HepG2 (cell line): ENCODE results near the gene S100Z. TPM values are rescaled to one million over a fixed set of nuclear protein-coding genes. Genes with fewer than 3 reads are reported as not detected.

Source experiments
- ATAC-seq: fragments of 200-7000 bp; cut with Tn5 transposase; 3 replicates; pipeline ENCODE4 v1.9.1; 2020; ENCODE audit warnings: mild to moderate bottlenecking, moderate library complexity
- BruUV-seq: library from RNA; stranded (reverse); fragments of 400-500 nt; replicated peaks from 2 replicates; lab custom pipeline; 2021; lab: Mats Ljungman, UMichigan
- CTCF ChIA-PET: fragments of 300-600 bp; formaldehyde crosslinking; extraction: SDS; loops from one replicate; lab custom pipeline; 2021; ENCODE audit warnings: low total read pairs, inconsistent platforms, low intra/inter-chr PET ratio; lab: Yijun Ruan, JAX
- POLR2A ChIA-PET: fragments of 350-600 bp; sonication (Branson Sonifier 250); formaldehyde crosslinking; loops from one replicate; lab custom pipeline; 2020; ENCODE audit warnings: antibody characterized with exemption, inconsistent platforms; lab: Yijun Ruan, JAX
- DNase-seq: peaks from one replicate; pipeline ENCODE4 v3.0.0-alpha.2; 2015; ENCODE audit warnings: low spot score
- FAIRE-seq: peaks from 3 replicates; lab custom pipeline; 2011; peaks lifted over from hg19 to GRCh38; lab: Jason Lieb, UNC
- H2AFZ ChIP-seq: one replicate; pipeline ENCODE4 v1.6.1; 2011; ENCODE audit warnings: low read length, inconsistent platforms
- H3K27ac ChIP-seq: fragments of 300-600 bp; 3 replicates; pipeline ENCODE4 v1.8.0; 2011; ENCODE audit warnings: mixed run types, mild to moderate bottlenecking, mixed read lengths, low read length, inconsistent platforms; ENCODE audit not compliant: insufficient read depth; ENCODE audit errors: extremely low read length
- H3K27me3 ChIP-seq, 2 experiments: fragments of 200-600 bp in 1 of 2; 2 replicates in 1 of 2; 3 replicates in 1 of 2; pipeline versions ENCODE4 v1.6.0 to v1.8.0; 2011; ENCODE audit warnings: low read length in 2 of 2, mild to moderate bottlenecking in 2 of 2, moderate library complexity in 2 of 2, inconsistent platforms in 1 of 2; ENCODE audit not compliant: insufficient read depth in 2 of 2, control insufficient read depth in 1 of 2
- H3K36me3 ChIP-seq, 2 experiments: fragments of 200-600 bp in 1 of 2; replicated peaks in 1 of 2; 2 replicates in 1 of 2; 3 replicates in 1 of 2; pipeline versions ENCODE4 v1.5.1 to v1.8.0; 2011; ENCODE audit warnings: low read length in 2 of 2, inconsistent platforms in 1 of 2; ENCODE audit not compliant: insufficient read depth in 2 of 2, control insufficient read depth in 1 of 2
- H3K4me1 ChIP-seq: 2 replicates; pipeline ENCODE4 v1.5.1; 2012; ENCODE audit warnings: low read length, inconsistent platforms; ENCODE audit not compliant: insufficient read depth
- H3K4me2 ChIP-seq: 2 replicates; pipeline ENCODE4 v1.6.0; 2011; ENCODE audit warnings: low read depth, low read length, inconsistent platforms
- H3K4me3 ChIP-seq, 3 experiments: fragments of 200-600 bp in 1 of 3; sonication (generic), shearing (Covaris generic) in 1 of 3; replicated peaks in 1 of 3; 2 replicates each; pipeline ENCODE4 v1.5.1; 2011 to 2016; ENCODE audit warnings: low read length in 3 of 3, inconsistent platforms in 2 of 3, low read depth in 2 of 3, mild to moderate bottlenecking in 2 of 3, control low read depth in 1 of 3, mixed read lengths in 1 of 3; ENCODE audit not compliant: insufficient read depth in 1 of 3
- H3K79me2 ChIP-seq: one replicate; pipeline ENCODE4 v1.6.1; 2011; ENCODE audit warnings: low read length, inconsistent platforms; ENCODE audit not compliant: insufficient read depth
- H3K9ac ChIP-seq: 2 replicates; pipeline ENCODE4 v1.6.0; 2011; ENCODE audit warnings: mild to moderate bottlenecking, low read depth, low read length, inconsistent platforms; ENCODE audit not compliant: insufficient read depth
- H3K9me3 ChIP-seq: 2 replicates; pipeline ENCODE4 v1.5.1; 2012; ENCODE audit warnings: mild to moderate bottlenecking, low read length
- H4K20me1 ChIP-seq: 2 replicates; pipeline ENCODE4 v1.6.0; 2011; ENCODE audit warnings: inconsistent platforms, mild to moderate bottlenecking, low read length, moderate library complexity; ENCODE audit not compliant: insufficient read depth
- CREM ChIP-seq, 2 experiments: sonication (generic) in 1 of 2; formaldehyde crosslinking in 1 of 2; IDR thresholded peaks; 2 replicates each; pipeline versions ENCODE4 v1.4.0 to v1.6.1; 2016 to 2020; ENCODE audit warnings: antibody characterized with exemption in 1 of 2, mild to moderate bottlenecking in 1 of 2, missing genetic modification reagents in 1 of 2
- FOXP4 ChIP-seq: sonication (generic); formaldehyde crosslinking; IDR thresholded peaks from 2 replicates; pipeline ENCODE4 v1.4.0; 2020; ENCODE audit warnings: missing genetic modification reagents
- HIC2 ChIP-seq: sonication (generic); formaldehyde crosslinking; IDR thresholded peaks from 2 replicates; pipeline ENCODE4 v1.9.0; 2022; ENCODE audit warnings: low read depth, missing genetic modification reagents
- ISL2 ChIP-seq: sonication (generic); formaldehyde crosslinking; IDR thresholded peaks from 2 replicates; pipeline ENCODE4 v1.5.0; 2020; ENCODE audit warnings: missing genetic modification reagents
- MIXL1 ChIP-seq: IDR thresholded peaks from 2 replicates; pipeline ENCODE4 v1.6.1; 2016
- PATZ1 ChIP-seq: sonication (generic); formaldehyde crosslinking; IDR thresholded peaks from 2 replicates; pipeline ENCODE4 v1.4.0; 2020; ENCODE audit warnings: missing genetic modification reagents
- PCBP2 ChIP-seq: fragments of 200-400 bp; formaldehyde crosslinking; optimal IDR thresholded peaks from 2 replicates; pipeline ENCODE3; 2018; ENCODE audit warnings: low read length, low read depth; ENCODE audit not compliant: poor library complexity, severe bottlenecking
- SNAI1 ChIP-seq: sonication (generic); formaldehyde crosslinking; IDR thresholded peaks from 2 replicates; pipeline ENCODE4 v1.5.0; 2020; ENCODE audit warnings: mild to moderate bottlenecking, missing genetic modification reagents, borderline replicate concordance
- SRSF1 ChIP-seq: fragments of 200-400 bp; formaldehyde crosslinking; optimal IDR thresholded peaks from 2 replicates; pipeline ENCODE3; 2017; ENCODE audit warnings: mild to moderate bottlenecking, low read depth, low read length, moderate library complexity
- TGIF2 ChIP-seq: IDR thresholded peaks from 2 replicates; pipeline ENCODE4 v1.6.1; 2016; ENCODE audit warnings: control low read depth, missing compliant biosample characterization
- WIZ ChIP-seq: sonication (generic); formaldehyde crosslinking; IDR thresholded peaks from 2 replicates; pipeline ENCODE4 v1.5.1; 2020; ENCODE audit warnings: mild to moderate bottlenecking, missing genetic modification reagents
- ZBTB7A ChIP-seq: sonication (generic); formaldehyde crosslinking; IDR thresholded peaks from 2 replicates; pipeline ENCODE4 v1.8.0; 2022; ENCODE audit warnings: mild to moderate bottlenecking, missing genetic modification reagents
- ZNF136 ChIP-seq: sonication (generic); formaldehyde crosslinking; IDR thresholded peaks from 2 replicates; pipeline ENCODE4 v1.8.1; 2022; ENCODE audit warnings: low read depth, mild to moderate bottlenecking, moderate library complexity, missing genetic modification reagents
- ZNF20 ChIP-seq: sonication (generic); formaldehyde crosslinking; IDR thresholded peaks from 2 replicates; pipeline ENCODE4 v1.4.0; 2020; ENCODE audit warnings: mild to moderate bottlenecking, moderate library complexity, missing genetic modification reagents
- ZNF253 ChIP-seq: sonication (generic); formaldehyde crosslinking; IDR thresholded peaks from 2 replicates; pipeline ENCODE4 v1.8.0; 2022; ENCODE audit warnings: mild to moderate bottlenecking, missing genetic modification reagents, borderline replicate concordance
- ZNF558 ChIP-seq: sonication (generic); formaldehyde crosslinking; IDR thresholded peaks from 2 replicates; pipeline ENCODE4 v1.9.0; 2022; ENCODE audit warnings: mild to moderate bottlenecking, missing genetic modification reagents, borderline replicate concordance
- ZNF720 ChIP-seq: sonication (generic); formaldehyde crosslinking; IDR thresholded peaks from 2 replicates; pipeline ENCODE4 v1.4.0; 2020; ENCODE audit warnings: missing genetic modification reagents
- ZNF83 ChIP-seq: sonication (generic); formaldehyde crosslinking; IDR thresholded peaks from 2 replicates; pipeline ENCODE4 v1.4.0; 2020; ENCODE audit warnings: missing genetic modification reagents, mild to moderate bottlenecking, borderline replicate concordance
- WGBS: methylation state at CpG from one replicate; pipeline ENCODE4 v1.1.6; 2017; ENCODE audit warnings: low lambda C conversion rate; 5-methylcytosine and 5-hydroxymethylcytosine counted together
- in situ Hi-C: cut with HindIII; loops from 2 replicates; pipeline ENCODE4 v1.10.0; 2017; ENCODE audit warnings: low pct_unique_long_range_greater_than_20kb; ENCODE audit not compliant: extremely low pct_ligation_motif_present
- intact Hi-C: fragments of 100-400 bp; cut with micrococcal nuclease; formaldehyde crosslinking; loops from one replicate; pipeline ENCODE4 v1.10.0; 2022; ENCODE audit not compliant: unreplicated experiment
- polyA plus RNA-seq, 8 experiments: library from polyadenylated mRNA; depleted of rRNA in 3 of 8; stranded (reverse) in 7 of 8; unstranded in 1 of 8; fragments of >200 nt; fragmentation: Illumina TruSeq in 4 of 8; extraction: Trizol in 4 of 8; gene quantifications; 2 replicates each; pipeline versions ENCODE4 v1.2.1 to v1.2.3, GENCODE V29; 2011 to 2016; ENCODE audit warnings: low read depth in 4 of 8, missing spikeins in 1 of 8, mixed read lengths in 1 of 8; ENCODE audit not compliant: insufficient read depth in 1 of 8
- total RNA-seq, 5 experiments: library from RNA; depleted of rRNA; stranded (reverse); fragments of >200 nt; fragmentation: Illumina TruSeq; extraction: Trizol; gene quantifications; 2 replicates each; pipeline ENCODE4 v1.2.3, GENCODE V29; 2016; ENCODE audit warnings: low read depth in 1 of 5

The S100Z gene
- total and polyA plus RNA-seq, 2 of the 13 experiments (the other 11 are each of a cell fraction or from before 2014, with no cell fraction given), result 0.22 TPM; not detected in 1

- TF ChIP-seq FOXP4 (CRISPR knock-in tag), result peak; percentile 35; the same call in 1 of the 2 replicates
- peak; percentile 47; the same call in 1 of the 2 replicates for TF ChIP-seq CREM (IDR thresholded peaks at IDR 0.05)
- no peak for TF ChIP-seq CREM (CRISPR knock-in tag; IDR thresholded peaks at IDR 0.05)
- no peak for TF ChIP-seq ZNF558 (CRISPR knock-in tag)
Observed at GRCh38 chr5:76805821-76806505, 43.9 kb upstream of the S100Z start (continued).

GRCh38 chr5:76807296-76807695 is 42.5 kb upstream of the S100Z start:
- Histone ChIP-seq H3K9ac (no peak overlapping the region), H2AFZ (no peak overlapping the region), H3K27ac (no peak overlapping the region), H3K27me3 (peaks cover 2 to 4% of the 10 kb centered on the region in 2 experiments; a peak in 1 of 5 replicates), H3K4me2 (no peak overlapping the region), H3K9me3 (no peaks in the 10 kb centered on the region), H3K36me3 (no peaks in the 10 kb centered on the region), H4K20me1 (no peaks in the 10 kb centered on the region), H3K4me1 (peaks cover 29% of the 10 kb centered on the region), H3K79me2 (no peaks in the 10 kb centered on the region), H3K4me3 (no peak overlapping the region)
- WGBS, result 2% methylated on average over 3 of the region's 3 CpGs
- intact Hi-C loops, result loop anchor here (2.0 kb wide), 1 partner anchor 16 kb away; no protein-coding TSS in a partner anchor
- no TSS peak for BruUV-seq
- DNase-seq (peak; percentile 36), FAIRE-seq (no peak), ATAC-seq (no peak)
- ChIA-PET CTCF (no interaction called here), POLR2A (interaction anchor here (1.6 to 4.6 kb wide), 4 partner anchors 9 to 17 kb away, joined by 6 to 48 read pairs (median 28); partner anchors contain the start of gene F2RL1)
- in situ Hi-C loops, result no loop called here
- no peak for TF ChIP-seq ZNF253 (CRISPR knock-in tag)
- TF ChIP-seq ZNF83 (CRISPR knock-in tag), result no peak
- no peak for TF ChIP-seq TGIF2 (CRISPR knock-in tag)
- TF ChIP-seq SRSF1, result no peak
- TF ChIP-seq HIC2 (CRISPR knock-in tag), result no peak
- no peak for TF ChIP-seq ZNF136 (CRISPR knock-in tag)
- TF ChIP-seq MIXL1, result no peak
- TF ChIP-seq ZBTB7A (CRISPR knock-in tag), result no peak
- TF ChIP-seq ISL2 (CRISPR knock-in tag), result no peak
- TF ChIP-seq ZNF20 (CRISPR knock-in tag), result no peak
- TF ChIP-seq WIZ (CRISPR knock-in tag), result no peak
- no peak for TF ChIP-seq ZNF720 (CRISPR knock-in tag)
- no peak for TF ChIP-seq PCBP2
- TF ChIP-seq SNAI1 (CRISPR knock-in tag), result no peak
- no peak for TF ChIP-seq PATZ1
